ENCODE measurements around the gene IGFBP2.

The IGFBP2 gene

DNA sequence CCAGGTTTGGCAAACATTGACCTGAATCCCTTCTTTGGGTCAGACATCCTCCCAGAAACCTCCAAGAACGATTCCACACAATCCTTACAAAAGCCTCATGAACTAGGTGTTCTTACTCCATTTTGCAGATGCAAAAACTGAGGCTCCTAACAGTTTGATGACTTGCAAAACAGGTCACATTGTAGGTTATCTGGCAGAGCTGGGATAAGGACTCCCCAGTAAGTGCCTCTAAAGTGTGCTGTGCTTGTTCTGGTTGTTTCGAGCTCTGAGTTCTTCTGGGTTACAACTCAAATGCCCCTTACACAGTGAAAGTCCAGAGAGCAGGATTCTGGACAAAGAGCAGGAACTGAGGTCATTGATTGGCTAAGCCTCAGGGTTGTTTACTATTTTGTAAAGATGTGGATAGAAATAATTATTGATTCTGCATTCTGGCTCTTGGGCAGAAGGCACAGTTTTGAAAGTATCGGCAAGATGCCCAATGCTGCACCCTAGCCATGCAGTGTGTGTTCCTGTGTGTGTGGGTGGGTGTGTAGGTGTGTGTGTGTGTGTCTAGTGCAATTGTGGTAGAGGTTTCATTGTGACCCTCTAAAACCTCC lies 17.0 kb upstream of the IGFBP2 start:
- DNase-seq = no peak

GRCh38 chr2:216617159-216617815 lies 15.9 kb upstream of the IGFBP2 start:
- no peak for DNase-seq

DNA sequence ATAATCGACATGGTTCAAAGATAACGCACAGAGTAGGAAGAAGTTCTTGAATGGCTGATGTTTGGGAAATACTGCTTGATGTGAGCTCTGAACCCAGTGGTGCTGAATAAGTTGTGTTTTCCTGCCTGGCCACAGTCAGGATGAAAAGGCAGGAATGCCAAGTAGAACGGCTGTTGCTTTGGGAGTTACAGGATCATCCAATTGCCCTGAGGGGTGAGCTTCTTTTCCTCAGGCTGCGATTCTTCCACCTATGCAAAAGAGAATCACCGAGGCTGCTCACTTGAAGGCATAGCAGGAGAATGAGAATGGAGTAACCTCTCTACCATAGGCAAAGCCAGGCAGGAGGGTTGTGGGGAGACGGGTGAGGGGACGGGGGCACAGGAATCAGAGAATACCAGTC lies 14.4 kb upstream of the IGFBP2 start:
- no peak for DNase-seq

DNA sequence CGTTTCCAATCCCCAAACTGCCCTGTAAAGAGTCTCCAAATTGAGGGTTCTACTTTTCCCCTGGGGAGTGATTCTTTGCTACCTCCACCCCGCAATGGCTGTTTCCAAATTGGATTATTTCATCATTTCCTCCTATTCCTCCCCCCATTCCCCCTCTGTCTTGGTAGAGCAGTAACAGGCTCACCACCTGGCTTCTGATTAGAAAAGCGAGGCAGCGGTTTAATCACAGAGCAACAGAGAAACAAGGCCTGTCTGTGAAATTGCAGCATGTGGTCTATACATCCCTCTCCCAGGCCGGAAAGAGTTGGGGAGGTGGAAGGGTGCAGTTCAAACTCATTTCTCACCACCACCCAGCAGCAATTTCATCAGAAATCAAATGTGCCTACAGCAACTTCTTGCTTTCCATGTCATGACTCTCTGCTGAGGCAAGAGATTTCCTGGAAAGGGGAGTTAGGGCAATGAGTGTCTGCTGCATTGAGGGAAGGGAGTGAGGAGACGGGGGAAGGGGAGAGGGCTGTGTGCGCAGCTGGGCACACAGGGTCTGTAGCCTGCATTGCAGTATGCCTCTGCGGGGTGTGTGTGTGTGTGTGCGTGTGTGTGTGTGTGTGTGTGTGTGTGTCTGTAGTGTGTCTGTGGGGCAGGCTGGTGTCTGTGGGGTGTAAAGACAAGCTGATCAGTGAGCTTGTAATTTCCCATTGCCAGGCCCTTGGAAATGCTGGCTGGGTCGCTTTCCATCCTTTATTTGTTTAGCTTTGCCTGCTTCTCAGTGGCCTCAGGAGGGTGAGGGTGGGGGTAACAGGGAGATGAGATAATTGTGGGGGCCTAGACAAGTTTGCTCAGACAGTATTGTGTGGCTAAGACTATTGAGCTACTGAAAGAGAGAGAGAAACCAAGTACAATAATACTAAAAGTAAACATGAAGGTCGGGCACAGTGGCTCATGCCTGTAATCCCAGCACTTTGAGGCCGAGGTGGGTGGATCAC lies 13.5 kb upstream of the IGFBP2 start:
- DNase-seq = no peak

DNA sequence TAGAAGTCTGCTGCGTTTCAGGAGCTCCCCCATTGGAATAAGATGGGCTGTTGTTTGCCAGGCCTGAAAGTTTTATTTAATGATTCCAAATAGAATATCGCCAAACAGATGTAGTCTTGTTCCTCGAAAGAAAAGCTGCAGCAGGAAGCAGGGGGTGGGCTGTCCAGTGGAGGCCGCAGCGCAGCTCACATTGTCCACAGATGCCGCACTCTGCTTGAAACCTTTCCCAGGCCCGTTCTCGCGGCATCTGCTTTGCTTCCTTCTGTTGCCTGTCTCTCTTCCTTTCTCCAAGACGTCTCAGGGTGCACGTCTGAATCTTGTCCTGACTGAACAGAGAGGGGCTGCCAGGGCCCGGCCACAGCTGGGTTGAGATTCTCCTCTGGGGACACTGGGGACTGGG lies 12.4 kb upstream of the IGFBP2 start:
- no peak for DNase-seq

- no peak for DNase-seq
These were observed 11.9 kb upstream of the IGFBP2 start for GRCh38 chr2:216621292-216621691.

GRCh38 chr2:216622526-216622925 lies 10.7 kb upstream of the IGFBP2 start:
- no peak for DNase-seq

GRCh38 chr2:216624251-216624650 lies 9.0 kb upstream of the IGFBP2 start:
- no peak for DNase-seq

- no peak for DNase-seq
These were observed 6.9 kb upstream of the IGFBP2 start for GRCh38 chr2:216626168-216626874.

- no peak for DNase-seq
These were observed 6.4 kb upstream of the IGFBP2 start for GRCh38 chr2:216626875-216627245.

DNA sequence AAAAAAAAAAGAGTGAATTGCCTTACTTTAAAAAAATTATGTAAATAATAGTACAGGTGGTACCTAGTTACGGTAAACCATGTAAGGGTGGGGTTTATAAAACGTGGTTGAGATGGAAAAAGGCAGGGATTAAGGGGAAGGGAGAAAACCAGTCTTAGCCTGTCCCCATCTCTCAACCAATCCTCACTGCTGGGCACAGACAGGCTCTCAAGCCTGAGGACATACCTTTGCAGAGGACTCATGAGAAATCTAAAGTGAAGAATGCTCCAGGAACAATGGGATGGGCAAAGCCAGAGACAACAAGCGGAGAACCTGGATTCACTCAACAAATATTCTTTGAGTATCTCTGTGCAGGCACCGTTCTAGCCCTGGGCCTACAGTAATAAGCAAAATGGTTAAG lies 3.4 kb upstream of the IGFBP2 start:
- DNase-seq = no peak

DNA sequence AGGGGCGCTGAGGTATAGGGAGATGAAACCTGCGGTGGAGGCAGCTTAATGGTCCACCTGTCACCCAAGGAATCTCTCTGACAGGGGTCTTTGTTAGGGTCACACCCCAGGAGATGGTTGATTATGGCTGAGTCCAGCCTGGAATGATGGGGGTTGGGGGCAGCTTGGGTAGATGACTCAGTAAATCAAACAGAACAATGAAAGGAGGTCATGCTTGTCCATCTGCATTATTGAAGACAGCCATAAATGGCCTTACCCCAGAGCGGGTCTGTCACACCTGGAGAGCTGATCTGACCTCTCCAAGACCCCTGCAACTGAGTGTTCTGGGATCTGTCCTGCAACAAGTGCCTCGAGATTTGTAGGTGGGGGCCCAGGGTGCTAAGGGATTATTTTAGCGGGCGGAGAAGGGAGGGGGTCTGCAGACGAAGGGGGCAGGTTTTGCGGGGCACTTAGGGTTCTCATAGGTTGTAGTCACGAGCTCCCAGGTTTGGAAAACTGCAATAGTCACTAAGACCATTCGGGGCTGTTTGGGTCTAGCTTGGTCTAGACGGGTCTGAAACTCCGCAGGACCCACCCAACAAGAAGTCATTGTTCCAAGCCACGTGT lies 771 bp upstream of the IGFBP2 start:
- no peak for DNase-seq

DNA sequence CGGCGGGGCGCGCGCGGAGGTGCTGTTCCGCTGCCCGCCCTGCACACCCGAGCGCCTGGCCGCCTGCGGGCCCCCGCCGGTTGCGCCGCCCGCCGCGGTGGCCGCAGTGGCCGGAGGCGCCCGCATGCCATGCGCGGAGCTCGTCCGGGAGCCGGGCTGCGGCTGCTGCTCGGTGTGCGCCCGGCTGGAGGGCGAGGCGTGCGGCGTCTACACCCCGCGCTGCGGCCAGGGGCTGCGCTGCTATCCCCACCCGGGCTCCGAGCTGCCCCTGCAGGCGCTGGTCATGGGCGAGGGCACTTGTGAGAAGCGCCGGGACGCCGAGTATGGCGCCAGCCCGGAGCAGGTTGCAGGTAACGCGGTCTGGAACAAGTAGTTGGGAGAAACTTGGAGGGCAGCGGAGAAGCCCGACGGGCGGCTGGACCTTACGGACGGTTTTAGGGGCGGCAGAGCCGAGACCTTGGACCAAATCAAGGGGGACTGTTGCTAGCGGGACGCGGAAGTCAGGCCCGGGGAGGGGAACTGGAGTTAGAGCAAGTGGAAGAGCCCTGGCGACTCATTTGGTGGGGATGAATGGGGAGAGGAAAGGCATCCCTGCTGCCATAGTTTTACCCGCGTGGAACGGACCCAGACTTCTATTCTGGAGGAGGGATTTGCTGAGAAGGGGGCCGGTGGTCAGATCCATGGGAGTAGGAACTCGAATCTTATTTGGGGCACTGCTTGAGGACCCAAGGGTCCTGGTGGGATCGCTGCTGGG lies 573 bp downstream of the IGFBP2 start:
- no peak for DNase-seq

DNA sequence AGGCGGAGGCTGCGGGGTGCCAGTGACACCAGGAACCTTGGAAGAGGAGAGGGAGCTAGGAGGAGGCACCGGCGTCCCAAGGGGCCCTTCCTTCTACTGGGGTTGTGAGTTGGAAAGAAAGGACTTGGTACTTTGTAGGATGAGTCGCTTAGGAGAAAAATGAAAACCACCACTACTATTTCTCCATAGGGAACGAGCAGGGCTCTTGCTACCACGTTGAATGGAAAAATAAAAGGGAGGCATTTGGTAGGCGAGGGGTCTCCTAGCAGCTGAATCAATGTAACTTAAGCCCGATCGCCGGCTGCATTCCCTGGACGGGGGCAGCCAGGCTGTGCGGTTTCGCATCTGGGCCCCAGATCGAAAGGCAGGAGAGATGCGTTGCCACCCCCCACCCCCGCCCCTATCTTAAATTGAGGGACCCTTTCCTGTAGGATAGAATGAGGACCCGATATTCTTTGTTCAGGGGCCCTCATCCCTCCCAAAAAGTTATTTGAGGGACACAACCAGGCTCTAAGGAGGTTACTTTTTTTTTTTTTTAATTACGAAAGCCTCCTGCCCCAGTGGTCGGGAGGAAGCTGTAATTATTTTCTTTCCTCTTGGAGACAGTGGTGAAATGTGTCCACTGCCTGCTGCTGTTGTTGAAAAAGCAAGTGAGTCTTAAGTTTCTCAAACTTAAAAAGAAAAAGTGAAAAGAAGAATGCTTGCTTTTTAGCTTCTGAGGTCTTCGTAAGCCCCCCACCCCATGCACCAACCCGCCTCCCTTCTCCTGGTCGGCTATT lies 1.3 kb downstream of the IGFBP2 start:
- DNase-seq = peak; percentile 29

DNA sequence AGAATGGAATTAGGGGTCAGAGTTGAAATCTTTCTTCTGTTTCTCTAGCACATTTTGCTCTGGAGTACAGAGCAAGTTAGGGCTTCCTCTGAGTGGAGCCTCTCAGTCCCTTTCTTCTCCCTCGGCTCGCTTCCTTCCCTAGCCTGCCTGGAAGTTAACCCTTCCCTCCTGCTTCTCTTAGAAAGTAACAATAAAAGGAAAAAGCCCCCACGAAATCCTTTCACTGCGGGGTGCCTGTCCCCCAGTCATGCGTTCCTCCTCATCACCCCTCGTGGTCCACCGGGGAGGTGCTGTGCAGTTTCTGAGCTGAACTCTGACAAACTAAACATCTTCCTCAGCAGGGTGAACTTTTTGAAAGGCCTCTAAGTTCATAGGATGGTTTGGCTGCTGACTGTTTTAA lies 2.0 kb downstream of the IGFBP2 start:
- DNase-seq = no peak

- peak; percentile 58 for DNase-seq
These were observed 2.7 kb downstream of the IGFBP2 start for GRCh38 chr2:216635701-216636550.

DNA sequence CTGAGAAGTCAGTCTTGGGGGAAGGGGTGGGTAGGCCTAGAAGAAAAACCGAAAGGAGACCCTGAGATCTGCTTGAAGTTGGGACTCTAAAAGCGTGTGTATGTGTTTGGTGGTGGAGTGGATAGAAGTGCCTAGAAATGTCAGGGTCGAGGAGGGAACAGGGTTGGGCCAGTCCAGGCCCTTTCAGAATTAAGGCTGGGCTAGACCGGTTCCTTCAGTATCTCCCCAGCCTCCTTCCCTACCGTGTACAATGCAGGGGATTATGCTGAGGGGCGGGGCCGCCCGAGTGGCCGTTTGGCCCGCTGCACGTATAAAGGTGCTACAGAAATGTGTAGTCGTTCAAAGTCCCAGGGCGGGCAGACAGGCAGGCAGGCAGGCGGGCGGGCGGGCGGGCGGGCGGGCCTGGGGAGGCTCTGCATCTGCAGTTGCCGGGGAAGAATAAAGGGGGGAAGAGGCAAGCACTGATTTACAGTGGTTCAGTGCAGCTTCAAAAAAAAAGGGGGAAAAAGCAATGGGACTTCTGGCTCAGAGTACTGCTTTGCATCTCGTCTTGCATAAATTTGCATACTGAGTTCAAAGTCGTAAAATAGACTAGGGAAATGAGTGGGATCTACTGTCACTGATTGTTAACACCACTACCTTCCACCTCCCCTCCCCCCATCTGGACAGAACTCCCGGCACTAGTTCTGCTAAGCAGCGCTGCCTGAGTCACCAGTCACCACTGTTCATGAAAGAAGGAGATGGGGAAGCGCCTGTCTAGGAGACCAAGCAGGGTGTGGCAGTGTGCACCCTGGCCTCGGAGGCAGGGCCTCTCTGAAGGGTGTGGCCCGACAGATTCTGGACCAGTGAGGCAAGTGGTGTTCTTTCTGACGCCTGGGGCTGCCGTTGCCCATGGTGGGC lies 3.6 kb downstream of the IGFBP2 start:
- DNase-seq = peak; percentile 43

GRCh38 chr2:216637472-216637871 lies 4.3 kb downstream of the IGFBP2 start:
- DNase-seq = no peak

GRCh38 chr2:216643986-216644659 lies 10.9 kb downstream of the IGFBP2 start:
- no peak for DNase-seq

Data from DMS79 (cell line).